Hippocampal formation (tissue), 2 donors: ENCODE results near the gene MYO7A.

Experiments
- DNase-seq, 2 donors: peaks; one replicate each; lab custom pipeline; 2025; lab: John Stamatoyannopoulos, UW

The MYO7A gene

DNA sequence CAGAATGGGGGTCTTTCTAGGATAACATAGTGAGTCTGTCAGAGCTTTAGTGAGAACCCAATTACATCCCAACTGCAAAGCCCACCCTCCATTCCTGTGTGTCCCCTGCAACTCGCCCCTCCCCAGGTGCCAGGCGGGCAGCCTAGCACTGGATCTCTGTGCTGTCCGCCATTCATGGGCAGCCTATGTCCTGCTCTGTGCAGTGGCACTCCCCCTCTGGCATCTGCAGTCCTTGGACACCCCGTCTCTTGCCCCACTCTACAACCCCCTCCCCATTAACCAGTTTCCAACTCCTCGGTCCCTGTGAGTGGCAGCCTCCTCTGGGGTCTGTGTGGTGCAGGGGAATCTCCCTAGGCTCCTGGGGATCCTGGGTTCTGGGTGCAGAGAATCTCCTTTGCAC is 37.0 kb downstream of the MYO7A start:
- no peak for DNase-seq

DNA sequence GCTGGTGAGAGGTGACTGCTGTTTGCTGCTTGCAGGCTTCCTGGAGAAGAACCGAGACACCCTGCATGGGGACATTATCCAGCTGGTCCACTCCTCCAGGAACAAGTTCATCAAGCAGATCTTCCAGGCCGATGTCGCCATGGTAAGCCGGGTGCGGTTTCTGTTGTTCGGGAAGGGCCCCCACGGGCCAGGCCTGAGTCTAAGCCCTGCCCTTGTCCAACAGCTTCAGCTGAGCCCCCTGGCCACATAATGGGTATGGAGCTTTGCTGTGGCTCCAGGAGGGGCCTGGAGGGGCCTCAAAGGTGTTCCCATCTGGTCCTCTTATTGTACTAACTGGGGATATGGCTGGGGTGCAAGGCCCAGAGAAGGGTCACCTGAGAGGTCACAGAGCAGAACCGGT is 38.0 kb downstream of the MYO7A start:
- no peak for DNase-seq

DNA sequence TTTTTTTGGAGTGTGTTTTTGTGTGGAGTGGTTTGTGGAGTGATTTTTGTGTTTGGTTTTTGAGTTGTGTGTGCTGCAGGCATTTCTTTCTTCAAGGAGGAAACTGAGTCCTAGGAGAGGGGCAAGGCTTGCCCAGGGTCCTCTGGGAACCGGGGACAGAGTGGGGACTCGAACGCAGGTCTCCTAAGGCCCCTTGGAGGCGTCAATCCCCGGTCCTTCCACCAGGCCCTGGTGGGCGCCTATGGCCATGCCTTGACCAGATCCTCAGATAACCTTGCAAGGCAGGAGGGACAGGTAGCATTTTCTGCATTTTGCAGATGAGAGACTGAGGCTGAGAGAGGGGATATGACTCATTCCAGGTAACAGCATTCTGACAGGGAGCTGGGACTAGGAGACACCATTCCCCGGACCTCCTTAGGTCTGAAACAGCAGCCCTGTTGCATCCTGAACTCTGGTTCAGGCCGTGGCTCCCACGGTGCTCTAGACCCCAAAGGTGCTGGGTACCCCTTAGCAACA is 39.1 kb downstream of the MYO7A start:
- DNase-seq: no peak

DNA sequence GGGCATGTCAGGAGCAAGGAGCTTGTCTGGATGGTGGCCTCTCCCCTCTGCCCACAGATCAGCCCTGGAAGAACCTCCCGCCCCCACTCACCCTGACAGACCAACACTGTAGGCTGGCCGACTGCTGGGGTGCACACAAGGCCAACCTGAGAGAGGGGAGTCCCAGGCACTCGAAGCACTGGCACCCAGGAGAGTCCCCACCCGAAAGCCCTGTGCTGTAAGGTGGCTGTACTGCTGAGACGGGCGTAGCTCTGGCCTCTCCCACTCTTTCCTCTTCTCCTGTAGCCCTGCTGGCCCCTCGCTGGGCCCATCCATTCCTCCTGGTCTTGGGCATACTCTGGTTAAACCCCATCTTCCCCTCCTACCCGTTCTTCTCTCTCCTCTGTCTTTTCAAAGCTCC is 39.7 kb downstream of the MYO7A start:
- DNase-seq: no peak

DNA sequence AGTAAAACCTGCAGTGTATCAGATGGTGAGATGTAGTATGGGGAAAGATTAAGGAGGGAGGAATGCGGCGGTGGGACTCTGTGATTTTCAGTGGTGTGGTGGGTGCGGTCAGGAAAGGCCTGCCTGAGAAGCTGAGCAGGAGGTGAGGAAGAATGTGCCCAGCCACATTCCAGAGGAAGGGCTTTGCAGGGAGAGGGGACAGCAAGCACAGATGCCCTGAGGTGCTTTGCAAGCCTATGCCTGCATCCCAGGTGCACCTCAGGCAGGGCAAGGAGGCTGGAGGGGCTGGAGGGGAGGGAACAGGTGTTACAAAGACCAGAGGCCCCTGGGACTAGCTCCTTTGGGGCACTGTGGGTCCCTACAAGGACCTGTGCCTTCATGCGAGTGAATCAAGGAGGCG is 42.1 kb downstream of the MYO7A start:
- DNase-seq: no peak

DNA sequence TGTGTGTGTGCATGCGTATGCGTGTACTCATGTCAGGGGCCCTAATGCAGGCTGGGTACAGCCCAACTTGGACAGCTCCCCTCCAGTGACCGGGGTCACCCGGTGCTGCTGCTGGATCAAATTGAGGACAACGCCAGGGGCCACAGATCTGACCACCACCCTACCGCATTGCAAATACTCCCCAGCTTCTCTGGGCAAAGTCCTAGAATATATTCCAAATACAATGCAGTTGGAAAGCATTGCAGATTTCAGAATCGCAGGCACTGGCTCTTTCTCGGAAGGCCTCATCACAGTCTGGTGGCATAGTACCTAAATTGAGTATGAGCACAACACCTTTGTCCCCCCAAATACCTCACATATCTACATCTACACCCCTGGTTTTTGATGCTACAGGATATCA is 43.2 kb downstream of the MYO7A start:
- no peak for DNase-seq

DNA sequence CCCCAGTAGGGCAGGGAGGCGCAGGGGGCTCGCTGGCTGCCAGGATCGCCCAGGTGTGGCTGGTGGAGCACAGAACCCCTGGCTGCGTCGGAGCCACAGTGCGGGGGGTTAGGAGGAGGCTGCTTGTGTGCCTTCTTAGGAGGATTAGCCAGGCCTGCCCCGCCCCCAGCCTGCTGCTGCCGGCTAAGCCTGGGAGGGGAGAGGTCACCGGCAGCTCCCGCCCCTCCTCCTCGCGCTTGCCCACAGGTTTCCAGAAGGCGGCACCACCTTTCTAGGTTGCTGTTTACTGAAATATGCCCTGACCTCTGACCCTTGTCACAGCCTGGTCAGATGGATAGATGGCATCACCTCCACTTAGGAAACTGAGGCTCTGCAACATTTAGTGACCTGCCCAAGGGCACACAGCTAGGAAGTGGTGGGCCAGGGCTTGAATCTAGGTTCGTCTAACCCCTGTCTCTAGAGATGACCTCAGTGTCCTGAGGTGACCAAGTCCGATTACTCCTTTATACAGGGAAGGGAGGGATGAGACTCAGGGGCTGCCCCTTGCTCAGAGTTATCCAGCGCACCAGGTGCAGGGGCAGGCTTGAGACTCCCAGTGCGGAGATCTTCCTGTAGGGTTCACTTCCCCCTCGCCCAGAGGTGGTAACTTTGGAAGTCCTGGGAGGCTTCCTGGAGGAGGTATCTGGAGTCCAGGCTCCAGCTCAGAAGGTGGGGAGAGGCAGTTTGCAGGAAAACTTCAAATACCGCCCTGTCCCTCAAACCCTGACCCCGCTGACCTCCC is 44.0 kb downstream of the MYO7A start:
- DNase-seq: no peak

DNA sequence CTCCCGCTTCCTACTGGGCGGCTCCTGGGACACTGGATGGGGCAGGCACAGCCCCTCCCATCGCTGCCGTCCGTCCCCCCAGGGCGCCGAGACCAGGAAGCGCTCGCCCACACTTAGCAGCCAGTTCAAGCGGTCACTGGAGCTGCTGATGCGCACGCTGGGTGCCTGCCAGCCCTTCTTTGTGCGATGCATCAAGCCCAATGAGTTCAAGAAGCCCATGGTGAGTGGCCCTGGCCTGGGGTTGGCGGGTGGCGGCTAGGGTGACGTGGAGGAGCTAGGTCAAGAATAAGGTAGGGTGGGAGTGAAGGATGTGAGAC is 44.6 kb downstream of the MYO7A start:
- no peak for DNase-seq

DNA sequence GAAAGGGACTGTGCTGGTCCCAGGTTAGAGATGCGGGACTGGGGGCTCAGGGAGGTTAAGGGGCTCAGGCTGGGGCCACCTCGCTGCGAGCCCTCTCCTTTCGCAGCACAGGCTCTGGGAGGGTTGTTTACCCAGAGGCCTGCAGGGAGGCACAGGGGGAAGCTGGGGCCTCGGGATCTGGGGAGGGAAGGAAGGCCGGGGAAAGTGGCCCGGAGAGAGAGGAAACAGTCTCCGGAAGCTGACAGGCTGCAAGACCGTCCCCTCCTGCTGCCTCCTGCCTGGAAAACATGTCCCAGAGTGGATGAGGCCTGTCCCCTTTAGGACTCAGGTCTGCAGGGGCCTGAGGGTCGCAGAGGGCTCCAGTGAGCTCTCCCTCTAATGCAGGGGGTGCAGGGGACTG is 45.4 kb downstream of the MYO7A start:
- DNase-seq: no peak

DNA sequence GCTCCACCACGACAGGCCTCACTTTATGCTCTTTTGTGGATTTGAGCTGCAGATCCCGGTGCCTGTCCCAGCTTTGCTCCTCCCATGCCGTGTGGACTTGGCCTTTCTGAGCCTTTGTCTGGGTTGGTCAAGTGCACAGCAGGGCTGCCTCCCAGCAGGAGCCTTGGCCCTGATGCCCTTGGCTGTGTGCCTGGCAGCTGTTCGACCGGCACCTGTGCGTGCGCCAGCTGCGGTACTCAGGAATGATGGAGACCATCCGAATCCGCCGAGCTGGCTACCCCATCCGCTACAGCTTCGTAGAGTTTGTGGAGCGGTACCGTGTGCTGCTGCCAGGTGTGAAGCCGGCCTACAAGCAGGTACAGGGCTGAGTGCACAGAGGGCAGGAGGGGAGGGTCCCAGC is 46.5 kb downstream of the MYO7A start:
- no peak for DNase-seq

DNA sequence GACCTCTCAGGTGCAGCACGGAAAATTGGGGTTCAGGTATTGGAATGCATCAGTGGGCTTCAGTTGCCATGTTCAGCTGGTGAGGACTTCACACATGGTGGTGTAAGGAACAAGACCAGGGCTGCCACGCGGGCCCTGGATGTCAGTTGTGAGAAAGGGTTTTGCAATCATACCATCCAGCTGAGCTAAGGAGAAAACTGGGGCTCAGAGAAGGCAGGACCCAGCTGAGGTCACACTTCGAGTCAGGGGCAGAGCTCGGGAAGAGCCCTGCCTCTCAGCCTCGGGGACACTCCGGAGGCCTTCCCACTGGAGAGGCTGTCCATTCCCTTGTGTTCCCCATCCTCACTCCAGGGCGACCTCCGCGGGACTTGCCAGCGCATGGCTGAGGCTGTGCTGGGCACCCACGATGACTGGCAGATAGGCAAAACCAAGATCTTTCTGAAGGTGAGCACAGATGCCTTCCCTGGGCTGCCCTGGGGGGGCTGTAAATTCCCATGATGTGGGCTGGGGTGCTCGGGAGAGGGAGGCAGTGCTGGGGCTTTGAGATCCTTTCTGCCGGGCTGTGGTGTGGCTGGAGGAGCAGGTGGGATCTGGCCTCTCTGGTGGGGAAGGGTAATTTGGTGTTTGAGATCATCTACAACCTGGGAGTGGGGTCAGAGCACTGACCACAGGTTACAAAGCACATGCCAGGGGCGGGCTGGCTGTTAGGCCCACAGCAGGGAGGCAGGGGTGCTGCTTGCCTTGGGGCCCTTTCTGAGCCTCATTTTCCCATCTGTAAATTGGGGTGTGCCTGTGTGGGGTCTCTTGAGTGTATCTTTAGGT is 47.2 kb downstream of the MYO7A start:
- no peak for DNase-seq

DNA sequence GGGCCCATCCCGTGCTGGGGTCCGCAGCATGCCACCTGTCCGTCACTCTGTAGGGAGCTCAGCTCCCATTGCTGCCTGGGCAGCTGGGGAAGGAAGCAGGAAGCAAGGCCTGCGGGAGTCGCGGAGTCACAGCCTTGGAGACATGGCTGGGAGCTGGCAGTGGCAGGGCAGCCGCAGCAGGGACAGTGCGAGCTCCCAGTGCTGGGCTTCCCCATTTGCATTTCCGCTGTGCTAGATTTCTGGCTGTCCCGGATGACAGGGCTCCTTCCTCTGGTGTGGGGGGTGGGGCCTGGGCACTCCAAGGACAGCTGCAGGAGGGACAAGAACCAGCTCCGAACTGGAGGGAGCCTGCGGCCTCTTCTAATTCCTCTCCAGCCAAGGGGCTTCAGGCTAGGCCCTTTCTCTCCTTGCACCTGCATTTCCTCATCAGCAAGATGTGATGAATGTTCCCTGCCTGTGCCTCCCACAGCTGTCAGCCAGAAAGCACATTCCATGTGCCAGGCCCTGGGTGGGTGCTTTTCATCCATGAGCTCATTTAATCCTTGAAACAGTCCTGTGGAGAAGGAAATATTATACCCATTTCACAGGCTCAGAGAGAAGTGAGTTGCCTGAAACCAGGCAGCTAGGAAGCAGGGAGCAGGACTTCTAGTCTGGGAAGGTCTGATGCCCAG is 48.0 kb downstream of the MYO7A start:
- DNase-seq: peak in 1 of 2 donors; percentile 25

DNA sequence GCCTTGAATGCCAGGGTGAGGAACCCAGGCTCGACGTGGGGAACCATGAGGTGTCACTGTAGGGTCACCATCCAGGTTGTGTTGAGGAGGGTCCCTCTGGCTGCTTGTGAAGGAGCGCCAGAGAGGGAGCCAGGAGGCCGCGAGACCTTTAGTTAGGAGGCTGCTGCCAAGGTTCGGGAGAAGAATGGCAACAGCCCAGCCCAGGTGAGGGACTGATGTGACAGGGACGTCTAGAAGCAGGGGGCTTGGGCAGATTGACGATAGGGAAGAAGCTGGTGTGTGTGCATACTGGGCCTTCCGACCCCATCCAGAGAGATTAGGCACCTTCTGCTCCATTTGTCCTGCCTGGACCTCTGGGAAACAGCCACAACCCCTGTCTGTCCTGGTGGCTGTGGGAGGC is 49.0 kb downstream of the MYO7A start:
- DNase-seq: no peak

DNA sequence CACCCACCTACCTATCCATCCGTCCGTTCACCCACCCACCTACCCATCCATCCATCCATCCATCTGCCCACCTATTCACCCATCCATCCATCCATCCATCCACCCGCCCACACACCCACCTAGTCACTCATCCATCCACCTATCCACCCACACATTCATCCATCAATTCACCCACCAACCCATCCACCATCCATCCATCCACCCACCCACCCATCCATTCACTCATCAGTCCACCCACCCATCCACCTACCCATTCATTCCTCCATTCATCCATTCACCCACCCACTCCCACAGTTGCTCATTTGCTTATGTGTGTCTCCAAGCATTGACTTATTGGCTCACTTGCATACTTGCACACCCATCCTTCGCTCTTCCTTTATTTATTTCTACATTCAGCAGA is 50.1 kb downstream of the MYO7A start:
- no peak for DNase-seq

DNA sequence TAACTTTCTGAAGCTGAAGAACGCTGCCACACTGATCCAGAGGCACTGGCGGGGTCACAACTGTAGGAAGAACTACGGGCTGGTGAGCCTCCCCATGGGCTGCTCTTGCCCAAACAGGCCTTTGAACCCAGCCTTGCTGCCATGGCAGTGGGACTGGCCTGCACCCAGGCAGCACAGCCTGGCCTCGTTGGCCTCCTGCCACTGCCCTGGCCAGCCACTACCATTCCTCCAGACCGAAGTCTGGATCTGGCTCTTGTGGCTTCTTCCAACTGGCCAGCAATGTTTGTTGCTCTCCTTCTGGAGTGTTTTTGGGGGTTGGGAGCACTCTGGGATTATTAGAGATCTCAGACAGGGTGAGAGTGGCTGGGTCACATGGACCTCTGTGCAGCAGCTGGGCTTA is 51.0 kb downstream of the MYO7A start:
- DNase-seq: no peak

DNA sequence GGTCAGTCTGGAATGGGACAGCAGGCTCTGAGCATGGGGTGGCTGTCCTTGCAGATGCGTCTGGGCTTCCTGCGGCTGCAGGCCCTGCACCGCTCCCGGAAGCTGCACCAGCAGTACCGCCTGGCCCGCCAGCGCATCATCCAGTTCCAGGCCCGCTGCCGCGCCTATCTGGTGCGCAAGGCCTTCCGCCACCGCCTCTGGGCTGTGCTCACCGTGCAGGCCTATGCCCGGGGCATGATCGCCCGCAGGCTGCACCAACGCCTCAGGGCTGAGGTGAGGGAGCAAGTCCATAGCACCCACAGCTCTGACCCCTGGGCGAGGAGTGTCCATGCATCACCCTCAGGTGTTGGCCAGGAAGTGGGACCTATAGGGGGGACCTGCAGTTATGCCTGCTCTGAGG is 51.6 kb downstream of the MYO7A start:
- no peak for DNase-seq

DNA sequence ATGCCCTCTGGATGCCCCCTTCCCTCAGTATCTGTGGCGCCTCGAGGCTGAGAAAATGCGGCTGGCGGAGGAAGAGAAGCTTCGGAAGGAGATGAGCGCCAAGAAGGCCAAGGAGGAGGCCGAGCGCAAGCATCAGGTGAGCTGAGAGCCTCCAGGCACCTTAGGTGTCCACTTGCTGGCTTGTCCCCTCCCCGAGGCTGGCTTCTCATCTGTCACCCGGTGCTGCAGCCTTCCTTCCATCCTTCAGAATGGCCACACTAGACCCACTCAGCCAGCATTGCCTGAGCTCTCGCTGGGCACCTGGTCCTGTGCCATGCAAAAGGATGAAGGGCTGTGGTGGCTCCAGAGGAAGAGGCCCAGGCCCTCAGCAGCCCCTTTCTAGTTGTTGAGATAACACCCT is 52.3 kb downstream of the MYO7A start:
- DNase-seq: no peak

DNA sequence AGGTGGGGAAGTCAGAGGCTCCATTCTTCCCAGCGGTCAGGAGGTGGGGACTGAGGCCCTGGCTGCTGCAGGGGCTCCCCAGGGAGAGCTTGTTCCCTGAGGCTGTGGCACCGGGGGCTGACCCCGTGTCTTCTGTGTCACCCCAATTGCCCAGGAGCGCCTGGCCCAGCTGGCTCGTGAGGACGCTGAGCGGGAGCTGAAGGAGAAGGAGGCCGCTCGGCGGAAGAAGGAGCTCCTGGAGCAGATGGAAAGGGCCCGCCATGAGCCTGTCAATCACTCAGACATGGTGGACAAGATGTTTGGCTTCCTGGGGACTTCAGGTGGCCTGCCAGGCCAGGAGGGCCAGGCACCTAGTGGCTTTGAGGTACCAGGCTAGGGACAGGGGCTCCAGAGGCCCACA is 53.2 kb downstream of the MYO7A start:
- no peak for DNase-seq

DNA sequence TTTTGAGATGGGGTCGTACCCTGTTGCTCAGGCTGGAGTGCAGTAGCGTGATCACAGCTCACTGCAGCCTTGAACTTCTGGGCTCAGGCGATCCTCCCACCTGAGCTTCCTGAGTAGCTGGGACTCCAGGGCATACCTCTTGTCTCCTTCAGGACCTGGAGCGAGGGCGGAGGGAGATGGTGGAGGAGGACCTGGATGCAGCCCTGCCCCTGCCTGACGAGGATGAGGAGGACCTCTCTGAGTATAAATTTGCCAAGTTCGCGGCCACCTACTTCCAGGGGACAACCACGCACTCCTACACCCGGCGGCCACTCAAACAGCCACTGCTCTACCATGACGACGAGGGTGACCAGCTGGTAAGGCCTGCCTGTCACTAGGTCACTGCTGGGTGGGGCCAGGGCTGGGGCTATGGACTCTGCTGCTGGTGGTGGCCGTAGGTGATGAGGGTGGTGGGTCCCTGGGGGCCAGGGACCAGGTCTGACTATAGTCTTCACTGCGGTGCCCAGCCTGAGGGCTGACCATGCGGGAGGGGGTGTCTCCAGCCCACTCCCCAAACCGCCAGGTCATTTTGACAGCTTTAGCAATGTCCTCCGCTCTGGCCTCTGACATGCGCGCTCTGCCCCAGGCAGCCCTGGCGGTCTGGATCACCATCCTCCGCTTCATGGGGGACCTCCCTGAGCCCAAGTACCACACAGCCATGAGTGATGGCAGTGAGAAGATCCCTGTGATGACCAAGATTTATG is 53.9 kb downstream of the MYO7A start:
- DNase-seq: no peak

DNA sequence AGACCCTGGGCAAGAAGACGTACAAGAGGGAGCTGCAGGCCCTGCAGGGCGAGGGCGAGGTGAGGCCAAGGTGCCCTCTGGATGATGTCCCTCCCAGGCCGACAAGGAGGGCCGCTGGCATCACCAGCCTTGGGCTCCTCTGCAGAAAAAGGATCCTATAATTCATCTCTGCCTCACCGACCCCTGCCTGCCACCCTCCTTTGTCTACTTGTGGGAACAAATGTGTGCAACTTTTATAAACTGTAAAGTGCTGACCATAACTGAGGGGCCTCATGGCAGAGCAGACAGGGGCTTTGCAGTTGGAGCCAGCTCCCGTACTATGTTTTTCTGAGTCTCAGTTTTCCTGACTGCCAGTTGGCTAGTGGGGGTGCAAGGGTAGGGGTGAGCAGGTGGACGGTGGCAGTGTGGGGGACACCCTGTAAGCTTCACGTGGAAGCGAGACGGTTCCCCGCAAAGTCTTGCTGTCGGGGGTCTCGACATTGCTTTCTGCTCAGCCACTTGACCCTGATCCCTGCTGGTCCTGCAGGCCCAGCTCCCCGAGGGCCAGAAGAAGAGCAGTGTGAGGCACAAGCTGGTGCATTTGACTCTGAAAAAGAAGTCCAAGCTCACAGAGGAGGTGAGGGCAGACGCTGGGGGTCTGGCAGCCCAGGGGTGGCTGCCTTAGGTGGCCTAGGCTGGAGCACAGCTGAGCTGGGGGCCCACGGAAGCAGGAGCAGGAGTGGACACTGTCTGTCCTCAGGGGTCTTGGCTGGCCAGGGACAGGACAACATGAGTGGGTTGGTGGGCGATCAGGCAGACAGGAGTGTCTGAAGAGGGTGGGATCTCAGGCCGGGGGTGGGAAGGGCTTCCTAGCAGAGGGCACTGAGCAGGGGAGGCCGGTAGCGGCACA is 54.7 kb downstream of the MYO7A start:
- DNase-seq: no peak

DNA sequence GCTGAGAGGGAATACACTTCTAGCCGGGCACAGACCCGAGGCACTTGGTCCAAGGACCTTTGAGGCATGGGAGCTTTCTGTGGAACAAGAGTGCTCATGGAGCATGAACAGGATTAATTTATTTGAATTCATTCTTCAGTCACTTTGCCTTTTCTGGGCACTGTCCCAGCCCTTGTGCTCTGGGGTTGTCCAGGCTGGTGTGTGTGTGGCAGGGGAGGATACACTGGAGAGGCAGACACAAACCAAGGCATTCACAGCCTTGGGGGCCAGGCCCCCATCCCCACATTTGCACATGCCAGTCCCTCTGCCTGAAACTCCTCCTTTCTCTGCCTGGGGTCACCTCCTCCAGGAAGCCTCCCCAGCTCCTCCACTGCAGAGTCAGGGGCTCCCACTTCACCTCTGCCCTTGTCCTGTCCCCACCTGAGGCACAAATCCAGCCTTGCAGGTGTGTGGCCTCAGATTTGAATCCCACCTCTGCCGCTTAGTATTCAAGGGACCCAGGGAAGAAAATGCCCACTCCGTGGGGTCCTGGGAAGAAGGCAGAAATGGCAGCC is 55.5 kb downstream of the MYO7A start:
- DNase-seq: peak; percentile 26 to 50
